SK-N-SH (cell line): Measurements from ENCODE around the gene ITSN1. TPM values are rescaled to one million over a fixed set of nuclear protein-coding genes. Genes with fewer than 3 reads are reported as not detected.

Experiments
- CTCF ChIA-PET: fragments of 300-600, 350-600 bp; formaldehyde crosslinking; extraction: SDS; loops from one replicate; lab custom pipeline; 2021; lab: Yijun Ruan, JAX
- POLR2A ChIA-PET: fragments of 350-600 bp; sonication (Branson Sonifier 250); formaldehyde crosslinking; extraction: SDS; loops from one replicate; lab custom pipeline; 2020; ENCODE audit warnings: antibody characterized with exemption, inconsistent platforms; lab: Yijun Ruan, JAX
- DNase-seq: peaks from one replicate; pipeline ENCODE4 v3.0.0; 2012
- H2AFZ ChIP-seq: fragments of 200-600 bp; sonication (generic); 2 replicates; pipeline ENCODE4 v1.8.1; 2016; ENCODE audit warnings: antibody characterized with exemption, mild to moderate bottlenecking, low read depth
- H3F3A ChIP-seq: fragments of 200-600 bp; sonication (generic); replicated peaks from 2 replicates; pipeline ENCODE3; 2016; ENCODE audit warnings: antibody characterized with exemption, mild to moderate bottlenecking; ENCODE audit not compliant: insufficient read depth
- H3K27ac ChIP-seq, 2 experiments: fragments of 200-500 bp in 1 of 2; fragments of 200-600 bp in 1 of 2; sonication (Bioruptor generic) in 1 of 2; sonication (generic), shearing (Covaris generic) in 1 of 2; 2 replicates each; pipeline versions ENCODE4 v1.5.1 to v1.6.1; 2014 to 2016; ENCODE audit warnings: low read depth in 2 of 2, inconsistent platforms in 1 of 2, low read length in 1 of 2, mild to moderate bottlenecking in 1 of 2, mixed read lengths in 1 of 2
- H3K27me3 ChIP-seq: fragments of 200-600 bp; sonication (generic), shearing (Covaris generic); 2 replicates; pipeline ENCODE4 v1.6.1; 2016; ENCODE audit warnings: mixed run types; ENCODE audit not compliant: insufficient read depth
- H3K36me3 ChIP-seq, 2 experiments: fragments of 200-500 bp in 1 of 2; fragments of 200-600 bp in 1 of 2; sonication (Bioruptor generic) in 1 of 2; sonication (generic) in 1 of 2; replicated peaks in 1 of 2; 2 replicates each; pipeline versions ENCODE3 to v1.5.1; 2014 to 2016; ENCODE audit warnings: low read length in 1 of 2, mild to moderate bottlenecking in 1 of 2; ENCODE audit not compliant: insufficient read depth in 2 of 2, control insufficient read depth in 1 of 2
- H3K4me1 ChIP-seq, 2 experiments: fragments of 200-500 bp in 1 of 2; fragments of 200-600 bp in 1 of 2; sonication (Bioruptor generic) in 1 of 2; sonication (generic), shearing (Covaris generic) in 1 of 2; 2 replicates each; pipeline versions ENCODE4 v1.5.1 to v1.6.1; 2014 to 2016; ENCODE audit warnings: low read depth in 1 of 2, low read length in 1 of 2, mixed run types in 1 of 2; ENCODE audit not compliant: insufficient read depth in 2 of 2, control insufficient read depth in 1 of 2
- H3K4me2 ChIP-seq: fragments of 200-600 bp; sonication (generic), shearing (Covaris generic); 2 replicates; pipeline ENCODE4 v1.6.1; 2017; ENCODE audit warnings: mixed run types
- H3K4me3 ChIP-seq, 2 experiments: fragments of 200-500 bp in 1 of 2; fragments of 200-600 bp in 1 of 2; sonication (Bioruptor generic) in 1 of 2; sonication (generic), shearing (Covaris generic) in 1 of 2; 2 replicates each; pipeline versions ENCODE4 v1.5.1 to v1.8.1; 2014 to 2016; ENCODE audit warnings: low read depth in 2 of 2, inconsistent platforms in 1 of 2, low read length in 1 of 2, mild to moderate bottlenecking in 1 of 2, mixed read lengths in 1 of 2, moderate library complexity in 1 of 2
- H3K79me2 ChIP-seq: fragments of 200-600 bp; sonication (generic); 2 replicates; pipeline ENCODE4 v1.8.1; 2017; ENCODE audit warnings: mild to moderate bottlenecking; ENCODE audit not compliant: insufficient read depth
- H3K9ac ChIP-seq: fragments of 200-600 bp; sonication (generic); 2 replicates; pipeline ENCODE4 v1.6.1; 2017; ENCODE audit warnings: mixed run types
- H3K9me2 ChIP-seq: fragments of 200-600 bp; sonication (generic); 2 replicates; pipeline ENCODE4 v1.6.1; 2017; ENCODE audit warnings: mixed run types
- H3K9me3 ChIP-seq: fragments of 200-600 bp; sonication (generic); 2 replicates; pipeline ENCODE4 v1.6.1; 2017; ENCODE audit warnings: mixed run types, mild to moderate bottlenecking, moderate library complexity
- H4K20me1 ChIP-seq: fragments of 200-600 bp; sonication (generic); 2 replicates; pipeline ENCODE4 v1.6.1; 2017; ENCODE audit warnings: mild to moderate bottlenecking, mixed run types; ENCODE audit not compliant: insufficient read depth
- CHD2 ChIP-seq: fragments of 150-350 bp; IDR thresholded peaks from 2 replicates; pipeline ENCODE4 v1.6.1; 2018; ENCODE audit warnings: low read length; ENCODE audit not compliant: partially characterized antibody
- CTCF ChIP-seq: fragments of 200-600 bp; sonication (generic); IDR thresholded peaks from 2 replicates; pipeline ENCODE4 v1.6.1; 2017; ENCODE audit warnings: antibody characterized with exemption, mild to moderate bottlenecking, moderate library complexity
- EP300 ChIP-seq, 2 experiments: IDR thresholded peaks; 2 replicates each; pipeline versions ENCODE4 v1.4.0 to v1.6.1; 2012; ENCODE audit warnings: borderline replicate concordance in 1 of 2, low read depth in 1 of 2, low read length in 1 of 2
- FOSL2 ChIP-seq: IDR thresholded peaks from 2 replicates; pipeline ENCODE4 v1.4.0; 2012; ENCODE audit warnings: low read depth, mild to moderate bottlenecking, moderate library complexity, borderline replicate concordance
- FOXJ3 ChIP-seq: sonication (generic); formaldehyde crosslinking; IDR thresholded peaks from 2 replicates; pipeline ENCODE4 v1.5.1; 2020; ENCODE audit warnings: mild to moderate bottlenecking, missing genetic modification reagents
- FOXM1 ChIP-seq: IDR thresholded peaks from 2 replicates; pipeline ENCODE4 v1.4.0; 2012; ENCODE audit warnings: low read depth, mild to moderate bottlenecking
- GABPA ChIP-seq: IDR thresholded peaks from 2 replicates; pipeline ENCODE4 v1.4.0; 2012; ENCODE audit warnings: low read depth, mild to moderate bottlenecking
- GATA2 ChIP-seq: sonication (generic); formaldehyde crosslinking; IDR thresholded peaks from 2 replicates; pipeline ENCODE4 v1.5.0; 2020; ENCODE audit warnings: mild to moderate bottlenecking, missing genetic modification reagents
- JUND ChIP-seq: IDR thresholded peaks from 2 replicates; pipeline ENCODE4 v1.4.0; 2012
- MAX ChIP-seq: IDR thresholded peaks from 2 replicates; pipeline ENCODE4 v1.4.0; 2012; ENCODE audit warnings: low read depth
- NFIC ChIP-seq: IDR thresholded peaks from 2 replicates; pipeline ENCODE4 v1.4.0; 2012; ENCODE audit warnings: borderline replicate concordance
- NRF1 ChIP-seq: IDR thresholded peaks from 2 replicates; pipeline ENCODE4 v1.6.1; 2012; ENCODE audit warnings: low read depth, mild to moderate bottlenecking, low read length
- POLR2AphosphoS5 ChIP-seq: IDR thresholded peaks from 2 replicates; pipeline ENCODE4 v1.6.1; 2012; ENCODE audit warnings: low read depth, low read length
- RAD21 ChIP-seq: IDR thresholded peaks from 2 replicates; pipeline ENCODE4 v1.6.1; 2012; ENCODE audit warnings: mild to moderate bottlenecking, low read length
- SMC3 ChIP-seq: IDR thresholded peaks from 2 replicates; pipeline ENCODE4 v1.6.1; 2012; ENCODE audit warnings: low read depth, low read length, improper control_type of control experiment
- TAF1 ChIP-seq: IDR thresholded peaks from 2 replicates; pipeline ENCODE4 v1.6.1; 2012; ENCODE audit warnings: low read depth, mild to moderate bottlenecking, low read length, moderate library complexity, borderline replicate concordance
- TCF12 ChIP-seq: IDR thresholded peaks from 2 replicates; pipeline ENCODE4 v1.4.0; 2012
- USF1 ChIP-seq: IDR thresholded peaks from 2 replicates; pipeline ENCODE4 v1.4.0; 2012; ENCODE audit warnings: low read depth, borderline replicate concordance
- USF2 ChIP-seq: fragments of 150-350 bp; IDR thresholded peaks from 2 replicates; pipeline ENCODE4 v1.6.1; 2017; ENCODE audit warnings: antibody characterized with exemption, low read length, low read depth, borderline replicate concordance
- YY1 ChIP-seq: IDR thresholded peaks from 2 replicates; pipeline ENCODE4 v1.4.0; 2012; ENCODE audit warnings: low read depth, mild to moderate bottlenecking
- WGBS: methylation state at CpG from one replicate; pipeline ENCODE4 v1.1.6; 2017; ENCODE audit warnings: low lambda C conversion rate; 5-methylcytosine and 5-hydroxymethylcytosine counted together
- polyA plus RNA-seq, 3 experiments: library from polyadenylated mRNA; depleted of rRNA; stranded (reverse); fragments of >200 nt; gene quantifications; 2 replicates each; pipeline ENCODE4 v1.2.3, GENCODE V29; 2012

Gene ITSN1
- polyA plus RNA-seq, 1 of the 3 experiments (the other 2 are of a cell fraction) = 27.8 TPM

- Histone ChIP-seq H3K9me2 (no peaks in the 10 kb centered on the region), H3K27me3 (no peaks in the 10 kb centered on the region), H3K4me3 (no peak overlapping the region), H3K79me2 (peaks cover 94% of the 10 kb centered on the region), H3F3A (peaks cover 9% of the 10 kb centered on the region), H2AFZ (no peak overlapping the region), H3K9ac (no peak overlapping the region), H3K9me3 (no peaks in the 10 kb centered on the region), H4K20me1 (peaks cover 28% of the 10 kb centered on the region), H3K27ac (no peak overlapping the region; a peak in 1 of 4 replicates), H3K4me2 (no peak overlapping the region), H3K4me1 (peaks cover 5 to 14% of the 10 kb centered on the region in 2 experiments; a peak in 2 of 4 replicates), H3K36me3 (peaks cover 0 to 4% of the 10 kb centered on the region in 2 experiments)
- TF ChIP-seq POLR2AphosphoS5 (no peak), USF1 (no peak), CHD2 (no peak), MAX (no peak), FOSL2 (no peak), RAD21 (no peak), NFIC (no peak), YY1 (no peak), GABPA (no peak), TAF1 (no peak), FOXM1 (no peak), NRF1 (no peak), CTCF (no peak), TCF12 (no peak), USF2 (no peak), GATA2 (CRISPR knock-in tag) (no peak), EP300 (IDR thresholded peaks at IDR 0.05; ENCODE audit: borderline replicate concordance in 1 of 2, low read depth in 1 of 2, low read length in 1 of 2) (no peak), FOXJ3 (no peak), JUND (no peak), SMC3 (no peak)
- ChIA-PET POLR2A (no interaction called here), CTCF (interaction anchor here (1.0 to 1.4 kb wide), 3 partner anchors 13 to 45 kb away, joined by 3 to 6 read pairs (median 3); no protein-coding TSS in a partner anchor)
- no peak for DNase-seq
- 91% methylated on average over 7 of the region's 7 CpGs for WGBS
These were observed 8.7 kb downstream of the ITSN1 start for GRCh38 chr21:33650929-33651509.
